ENCODE measurements around the gene ACOXL. TPM values are rescaled to one million over a fixed set of nuclear protein-coding genes. Genes with fewer than 3 reads are reported as not detected.

The ACOXL gene
- total and polyA plus RNA-seq, 10 of the 15 experiments (the other 5 are each of a cell fraction or from before 2014, with no cell fraction given), result 0.05 to 1.3 (median 0.71) TPM

- TF ChIP-seq SREBF2 (IDR thresholded peaks at IDR 0.05; ENCODE audit: low read length) (no peak), MTA3 (IDR thresholded peaks at IDR 0.05; ENCODE audit: borderline replicate concordance, low read length) (no peak), PRDM15 (CRISPR knock-in tag; IDR thresholded peaks at IDR 0.05) (no peak), ZZZ3 (IDR thresholded peaks at IDR 0.05; ENCODE audit: control insufficient read depth, insufficient read length, low read depth) (no peak), MXI1 (IDR thresholded peaks at IDR 0.05; ENCODE audit: low read depth, low read length) (no peak), SUPT20H (IDR thresholded peaks at IDR 0.05; ENCODE audit: borderline replicate concordance, control insufficient read depth, low read depth, low read length) (no peak), MLLT1 (IDR thresholded peaks at IDR 0.05) (no peak), POLR2A (IDR thresholded peaks at IDR 0.05; ENCODE audit: low read depth, low read length) (no peak), ZNF384 (IDR thresholded peaks at IDR 0.05; ENCODE audit: borderline replicate concordance, low read depth, low read length) (no peak)
- TF ChIP-seq, protein P1, sequence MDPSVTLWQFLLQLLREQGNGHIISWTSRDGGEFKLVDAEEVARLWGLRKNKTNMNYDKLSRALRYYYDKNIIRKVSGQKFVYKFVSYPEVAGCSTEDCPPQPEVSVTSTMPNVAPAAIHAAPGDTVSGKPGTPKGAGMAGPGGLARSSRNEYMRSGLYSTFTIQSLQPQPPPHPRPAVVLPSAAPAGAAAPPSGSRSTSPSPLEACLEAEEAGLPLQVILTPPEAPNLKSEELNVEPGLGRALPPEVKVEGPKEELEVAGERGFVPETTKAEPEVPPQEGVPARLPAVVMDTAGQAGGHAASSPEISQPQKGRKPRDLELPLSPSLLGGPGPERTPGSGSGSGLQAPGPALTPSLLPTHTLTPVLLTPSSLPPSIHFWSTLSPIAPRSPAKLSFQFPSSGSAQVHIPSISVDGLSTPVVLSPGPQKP (IDR thresholded peaks at IDR 0.05; ENCODE audit: low read depth, low read length), result no peak
Measured at GRCh38 chr2:111142101-111142500, 409.7 kb downstream of the ACOXL start (continued).

Measured in GM12878 (cell line).